Liver (tissue), 9 donors: Measurements from ENCODE around the gene MICOS13. TPM values are rescaled to one million over a fixed set of nuclear protein-coding genes. Genes with fewer than 3 reads are reported as not detected.

Source experiments
- DNase-seq: peaks from one replicate; pipeline ENCODE4 v3.0.0-alpha.2; 2017; ENCODE audit warnings: low spot score
- H3K27ac ChIP-seq, 2 donors: one replicate each; pipeline ENCODE4 v1.7.0; 2013; ENCODE audit warnings: inconsistent platforms in 2 of 2, low read length in 2 of 2, control low read depth in 1 of 2, low read depth in 1 of 2, mild to moderate bottlenecking in 1 of 2
- H3K27me3 ChIP-seq, 4 donors: one replicate each; pipeline versions ENCODE4 v1.6.1 to v1.7.0; 2013; ENCODE audit warnings: low read length in 3 of 4, inconsistent platforms in 1 of 4, mild to moderate bottlenecking in 1 of 4, moderate library complexity in 1 of 4; ENCODE audit not compliant: control insufficient read depth in 4 of 4, insufficient read depth in 4 of 4
- H3K36me3 ChIP-seq, 4 donors: one replicate each; pipeline versions ENCODE4 v1.6.1 to v1.7.0; 2013; ENCODE audit warnings: low read length in 3 of 4, mild to moderate bottlenecking in 3 of 4, low read depth in 1 of 4, moderate library complexity in 1 of 4; ENCODE audit not compliant: control insufficient read depth in 4 of 4, insufficient read depth in 3 of 4
- H3K4me1 ChIP-seq, 4 donors: one replicate each; pipeline versions ENCODE4 v1.6.1 to v1.7.0; 2013; ENCODE audit warnings: low read length in 3 of 4, mild to moderate bottlenecking in 3 of 4, moderate library complexity in 1 of 4; ENCODE audit not compliant: control insufficient read depth in 4 of 4, insufficient read depth in 4 of 4
- H3K4me3 ChIP-seq, 3 donors: one replicate each; pipeline versions ENCODE4 v1.6.1 to v1.7.0; 2013; ENCODE audit warnings: low read length in 3 of 3, control low read depth in 1 of 3, low read depth in 1 of 3, mild to moderate bottlenecking in 1 of 3
- H3K9ac ChIP-seq, 2 donors: one replicate each; pipeline ENCODE4 v1.7.0; 2013; ENCODE audit warnings: low read length in 2 of 2, mild to moderate bottlenecking in 2 of 2, moderate library complexity in 2 of 2, control low read depth in 1 of 2, low read depth in 1 of 2
- H3K9me3 ChIP-seq, 4 donors: one replicate each; pipeline versions ENCODE4 v1.6.1 to v1.7.0; 2013; ENCODE audit warnings: low read length in 3 of 4; ENCODE audit not compliant: control insufficient read depth in 4 of 4
- CTCF ChIP-seq: fragments of 150-350 bp; IDR thresholded peaks from 2 replicates; pipeline ENCODE4 v1.5.1; 2017; ENCODE audit warnings: improper control_type of control experiment, low read depth, low read length; ENCODE audit not compliant: missing input control
- EGR1 ChIP-seq, 2 donors: IDR thresholded peaks; 2 replicates each; pipeline ENCODE4 v1.6.1; 2016 to 2018; ENCODE audit warnings: antibody characterized with exemption in 2 of 2, low read depth in 2 of 2
- FOXA1 ChIP-seq: IDR thresholded peaks from 2 replicates; pipeline ENCODE4 v1.6.1; 2016; ENCODE audit warnings: antibody characterized with exemption
- FOXA2 ChIP-seq: IDR thresholded peaks from 2 replicates; pipeline ENCODE4 v1.6.1; 2016; ENCODE audit warnings: antibody characterized with exemption
- GABPA ChIP-seq, 2 donors: IDR thresholded peaks in 1 of 2; conservative IDR thresholded peaks in 1 of 2; 2 replicates each; pipeline ENCODE4 v1.6.1; 2016; ENCODE audit warnings: antibody characterized with exemption in 2 of 2, mild to moderate bottlenecking in 1 of 2, moderate library complexity in 1 of 2
- HNF4A ChIP-seq, 2 donors: conservative IDR thresholded peaks; 2 replicates each; pipeline ENCODE4 v1.6.1; 2016; ENCODE audit warnings: antibody characterized with exemption in 2 of 2, mild to moderate bottlenecking in 2 of 2
- HNF4G ChIP-seq: IDR thresholded peaks from 2 replicates; pipeline ENCODE4 v1.6.1; 2016; ENCODE audit warnings: antibody characterized with exemption
- JUND ChIP-seq, 2 donors: IDR thresholded peaks; 2 replicates each; pipeline ENCODE4 v1.6.1; 2016; ENCODE audit warnings: antibody characterized with exemption in 2 of 2
- NR2F2 ChIP-seq: IDR thresholded peaks from 2 replicates; pipeline ENCODE4 v1.6.1; 2016; ENCODE audit warnings: antibody characterized with exemption
- RAD21 ChIP-seq, 2 donors: IDR thresholded peaks; 2 replicates each; pipeline ENCODE4 v1.6.1; 2016; ENCODE audit warnings: antibody characterized with exemption in 2 of 2, mild to moderate bottlenecking in 2 of 2
- RXRA ChIP-seq, 2 donors: IDR thresholded peaks; 2 replicates each; pipeline ENCODE4 v1.6.1; 2017 to 2018; ENCODE audit warnings: antibody characterized with exemption in 2 of 2, mild to moderate bottlenecking in 1 of 2
- SP1 ChIP-seq: IDR thresholded peaks from 2 replicates; pipeline ENCODE4 v1.6.1; 2018; ENCODE audit warnings: antibody characterized with exemption, mild to moderate bottlenecking
- TAF1 ChIP-seq: conservative IDR thresholded peaks from 2 replicates; pipeline ENCODE4 v1.6.1; 2016; ENCODE audit warnings: antibody characterized with exemption, mild to moderate bottlenecking
- YY1 ChIP-seq: IDR thresholded peaks from 2 replicates; pipeline ENCODE4 v1.6.1; 2016; ENCODE audit warnings: antibody characterized with exemption, mild to moderate bottlenecking
- WGBS: extraction: QIAGEN DNeasy Blood & Tissue Kit; methylation state at CpG from one replicate; pipeline ENCODE4 v1.1.7; 2013; 5-methylcytosine and 5-hydroxymethylcytosine counted together
- polyA plus RNA-seq, 2 donors: library from polyadenylated mRNA; stranded (reverse) in 1 of 2; unstranded in 1 of 2; fragments of 200-250 nt in 1 of 2; fragments of >200 nt in 1 of 2; fragmentation: Nextera tagmentation in 1 of 2; extraction: Ambion mirVana in 1 of 2; gene quantifications; one replicate each; pipeline versions ENCODE4 v1.2.1 to v1.2.3, GENCODE V29; 2013 to 2015
- total RNA-seq, 2 donors: library from RNA; depleted of rRNA; stranded (reverse); fragments of >200 nt; gene quantifications; one replicate each; pipeline ENCODE4 v1.2.3, GENCODE V29; 2014
- TF ChIP-seq, protein P1 (sequence below): IDR thresholded peaks from 2 replicates; pipeline ENCODE4 v1.6.1; 2016; ENCODE audit warnings: antibody characterized with exemption, mild to moderate bottlenecking
- TF ChIP-seq, protein P2 (sequence below): IDR thresholded peaks from 2 replicates; pipeline ENCODE4 v1.6.1; 2016; ENCODE audit warnings: antibody characterized with exemption
- TF ChIP-seq, protein P3 (sequence below): IDR thresholded peaks from 2 replicates; pipeline ENCODE4 v1.6.1; 2016; ENCODE audit warnings: antibody characterized with exemption
- TF ChIP-seq, protein P4 (sequence below): IDR thresholded peaks from 2 replicates; pipeline ENCODE4 v1.6.1; 2016; ENCODE audit warnings: antibody characterized with exemption
- donor health status: healthy.
- donor health status: healthy.
- donor health status: healthy.
- donor health status: healthy.
- donor health status: healthy.

MICOS13 gene
- total and polyA plus RNA-seq, 4 donors: 11.5 to 84.0 (median 30.8) TPM

GRCh38 chr19:5706876-5707573 lies 26.7 kb upstream of the MICOS13 start:
- H3K4me3 ChIP-seq: no peak overlapping the region
- WGBS: 97% methylated on average over 35 of the region's 35 CpGs
- H3K36me3 ChIP-seq: peaks cover 34 to 71% (median 39%) of the 10 kb centered on the region in 4 donors
- no peak overlapping the region for H3K9ac ChIP-seq
- no peak for DNase-seq
- H3K27ac ChIP-seq: no peak overlapping the region
- no peaks in the 10 kb centered on the region for H3K9me3 ChIP-seq
- H3K4me1 ChIP-seq: no peaks in the 10 kb centered on the region
- no peaks in the 10 kb centered on the region for H3K27me3 ChIP-seq
- TF ChIP-seq CTCF (no peak), HNF4A (conservative IDR thresholded peaks at IDR 0.05) (no peak), YY1 (no peak), GABPA (IDR thresholded peaks at IDR 0.05 in 1 of 2, conservative IDR thresholded peaks at IDR 0.05 in 1 of 2) (no peak), HNF4G (no peak), RXRA (IDR thresholded peaks at IDR 0.05) (no peak), FOXA2 (no peak), JUND (IDR thresholded peaks at IDR 0.05) (no peak), TAF1 (no peak), FOXA1 (no peak), RAD21 (IDR thresholded peaks at IDR 0.05) (no peak), NR2F2 (no peak), SP1 (no peak), EGR1 (IDR thresholded peaks at IDR 0.05; ENCODE audit: low read depth in 2 of 2) (no peak)
- TF ChIP-seq, protein P1, sequence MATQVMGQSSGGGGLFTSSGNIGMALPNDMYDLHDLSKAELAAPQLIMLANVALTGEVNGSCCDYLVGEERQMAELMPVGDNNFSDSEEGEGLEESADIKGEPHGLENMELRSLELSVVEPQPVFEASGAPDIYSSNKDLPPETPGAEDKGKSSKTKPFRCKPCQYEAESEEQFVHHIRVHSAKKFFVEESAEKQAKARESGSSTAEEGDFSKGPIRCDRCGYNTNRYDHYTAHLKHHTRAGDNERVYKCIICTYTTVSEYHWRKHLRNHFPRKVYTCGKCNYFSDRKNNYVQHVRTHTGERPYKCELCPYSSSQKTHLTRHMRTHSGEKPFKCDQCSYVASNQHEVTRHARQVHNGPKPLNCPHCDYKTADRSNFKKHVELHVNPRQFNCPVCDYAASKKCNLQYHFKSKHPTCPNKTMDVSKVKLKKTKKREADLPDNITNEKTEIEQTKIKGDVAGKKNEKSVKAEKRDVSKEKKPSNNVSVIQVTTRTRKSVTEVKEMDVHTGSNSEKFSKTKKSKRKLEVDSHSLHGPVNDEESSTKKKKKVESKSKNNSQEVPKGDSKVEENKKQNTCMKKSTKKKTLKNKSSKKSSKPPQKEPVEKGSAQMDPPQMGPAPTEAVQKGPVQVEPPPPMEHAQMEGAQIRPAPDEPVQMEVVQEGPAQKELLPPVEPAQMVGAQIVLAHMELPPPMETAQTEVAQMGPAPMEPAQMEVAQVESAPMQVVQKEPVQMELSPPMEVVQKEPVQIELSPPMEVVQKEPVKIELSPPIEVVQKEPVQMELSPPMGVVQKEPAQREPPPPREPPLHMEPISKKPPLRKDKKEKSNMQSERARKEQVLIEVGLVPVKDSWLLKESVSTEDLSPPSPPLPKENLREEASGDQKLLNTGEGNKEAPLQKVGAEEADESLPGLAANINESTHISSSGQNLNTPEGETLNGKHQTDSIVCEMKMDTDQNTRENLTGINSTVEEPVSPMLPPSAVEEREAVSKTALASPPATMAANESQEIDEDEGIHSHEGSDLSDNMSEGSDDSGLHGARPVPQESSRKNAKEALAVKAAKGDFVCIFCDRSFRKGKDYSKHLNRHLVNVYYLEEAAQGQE: no peak
- TF ChIP-seq, protein P2, sequence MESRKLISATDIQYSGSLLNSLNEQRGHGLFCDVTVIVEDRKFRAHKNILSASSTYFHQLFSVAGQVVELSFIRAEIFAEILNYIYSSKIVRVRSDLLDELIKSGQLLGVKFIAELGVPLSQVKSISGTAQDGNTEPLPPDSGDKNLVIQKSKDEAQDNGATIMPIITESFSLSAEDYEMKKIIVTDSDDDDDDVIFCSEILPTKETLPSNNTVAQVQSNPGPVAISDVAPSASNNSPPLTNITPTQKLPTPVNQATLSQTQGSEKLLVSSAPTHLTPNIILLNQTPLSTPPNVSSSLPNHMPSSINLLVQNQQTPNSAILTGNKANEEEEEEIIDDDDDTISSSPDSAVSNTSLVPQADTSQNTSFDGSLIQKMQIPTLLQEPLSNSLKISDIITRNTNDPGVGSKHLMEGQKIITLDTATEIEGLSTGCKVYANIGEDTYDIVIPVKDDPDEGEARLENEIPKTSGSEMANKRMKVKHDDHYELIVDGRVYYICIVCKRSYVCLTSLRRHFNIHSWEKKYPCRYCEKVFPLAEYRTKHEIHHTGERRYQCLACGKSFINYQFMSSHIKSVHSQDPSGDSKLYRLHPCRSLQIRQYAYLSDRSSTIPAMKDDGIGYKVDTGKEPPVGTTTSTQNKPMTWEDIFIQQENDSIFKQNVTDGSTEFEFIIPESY: no peak
- TF ChIP-seq, protein P3, sequence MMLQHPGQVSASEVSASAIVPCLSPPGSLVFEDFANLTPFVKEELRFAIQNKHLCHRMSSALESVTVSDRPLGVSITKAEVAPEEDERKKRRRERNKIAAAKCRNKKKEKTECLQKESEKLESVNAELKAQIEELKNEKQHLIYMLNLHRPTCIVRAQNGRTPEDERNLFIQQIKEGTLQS: no peak
- TF ChIP-seq, protein P4, sequence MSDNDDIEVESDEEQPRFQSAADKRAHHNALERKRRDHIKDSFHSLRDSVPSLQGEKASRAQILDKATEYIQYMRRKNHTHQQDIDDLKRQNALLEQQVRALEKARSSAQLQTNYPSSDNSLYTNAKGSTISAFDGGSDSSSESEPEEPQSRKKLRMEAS: no peak
